Duodenal mucosa (tissue), 2 donors: ENCODE data around the gene KAT5.
"Not testable (repeated sequence)": the region's sequence is repeated elsewhere in the genome, so short reads cannot be mapped to it uniquely, and the experiment has no call there.

ENCODE experiments used
- H3K27ac ChIP-seq: one replicate; pipeline ENCODE4 v1.7.0; 2013; ENCODE audit warnings: low read depth, low read length
- H3K27me3 ChIP-seq, 2 donors: one replicate each; pipeline ENCODE4 v1.7.0; 2013; ENCODE audit warnings: low read length in 2 of 2, control low read depth in 1 of 2; ENCODE audit not compliant: insufficient read depth in 2 of 2, control insufficient read depth in 1 of 2
- H3K36me3 ChIP-seq, 2 donors: one replicate each; pipeline ENCODE4 v1.7.0; 2013; ENCODE audit warnings: low read length in 2 of 2, control low read depth in 1 of 2; ENCODE audit not compliant: insufficient read depth in 2 of 2, control insufficient read depth in 1 of 2
- H3K4me1 ChIP-seq, 2 donors: one replicate each; pipeline ENCODE4 v1.7.0; 2013; ENCODE audit warnings: low read length in 2 of 2, control low read depth in 1 of 2; ENCODE audit not compliant: insufficient read depth in 2 of 2, control insufficient read depth in 1 of 2
- H3K4me3 ChIP-seq, 2 donors: one replicate each; pipeline ENCODE4 v1.7.0; 2013; ENCODE audit warnings: low read length in 2 of 2, low read depth in 1 of 2
- H3K9ac ChIP-seq, 2 donors: one replicate each; pipeline ENCODE4 v1.7.0; 2013; ENCODE audit warnings: low read length in 2 of 2, low read depth in 1 of 2
- H3K9me3 ChIP-seq, 2 donors: one replicate each; pipeline ENCODE4 v1.7.0; 2013; ENCODE audit warnings: low read length in 2 of 2, control low read depth in 1 of 2; ENCODE audit not compliant: control insufficient read depth in 1 of 2

KAT5 gene

DNA sequence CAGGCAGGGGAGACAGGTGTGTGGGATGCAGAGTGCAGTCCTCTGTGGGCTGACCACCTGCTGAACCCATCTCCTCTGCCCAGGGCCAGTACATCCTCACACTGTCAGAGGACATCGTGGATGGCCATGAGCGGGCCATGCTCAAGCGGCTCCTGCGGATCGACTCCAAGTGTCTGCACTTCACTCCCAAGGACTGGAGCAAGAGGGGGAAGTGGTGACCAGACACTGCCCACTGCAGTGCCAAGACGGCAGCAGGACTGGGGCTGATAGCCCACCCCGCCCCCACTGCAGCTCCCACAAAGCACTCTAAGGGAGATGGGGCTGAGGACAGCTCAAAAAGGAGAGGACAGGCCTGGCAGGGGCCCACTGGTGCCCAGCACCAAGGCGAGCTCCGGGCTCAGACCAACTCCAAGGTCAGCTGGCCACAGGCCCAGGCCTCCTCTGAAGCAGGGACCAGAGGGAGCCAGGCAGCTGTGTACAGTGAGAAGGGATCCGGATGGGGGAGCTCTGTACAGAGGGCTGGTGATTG, 7.0 kb downstream of the KAT5 start:
- Histone ChIP-seq H3K27ac (no peak overlapping the region), H3K4me3 (peak overlapping the region; percentile 90 to 91), H3K4me1 (peaks cover 14 to 21% of the 10 kb centered on the region in 2 donors), H3K36me3 (peaks cover 44 to 51% of the 10 kb centered on the region in 2 donors), H3K9ac (peak overlapping the region in 1 of 2 donors; percentile 83), H3K27me3 (no peaks in the 10 kb centered on the region), H3K9me3 (no peaks in the 10 kb centered on the region)

DNA sequence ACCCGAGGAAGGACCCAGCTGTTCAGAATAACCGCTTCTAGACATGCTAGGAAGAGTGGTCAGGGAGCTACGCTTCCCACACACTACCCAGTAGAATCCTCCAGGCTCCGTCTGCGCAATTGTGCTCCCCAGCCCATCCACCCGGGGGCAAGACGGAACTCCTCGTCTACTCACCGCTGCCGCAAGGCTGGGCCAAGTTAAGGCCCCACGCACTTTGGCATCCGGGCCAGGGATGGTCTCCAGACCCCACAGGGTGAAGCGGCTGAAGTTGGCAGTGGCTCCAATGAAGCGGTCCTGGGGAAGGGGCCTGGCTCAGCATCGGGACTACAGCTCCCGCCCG, 7.8 kb downstream of the KAT5 start:
- H3K27me3 ChIP-seq, result no peaks in the 10 kb centered on the region
- peak overlapping the region; percentile 90 to 91 for H3K4me3 ChIP-seq
- H3K9ac ChIP-seq, result peak overlapping the region; percentile 67 to 83
- peak overlapping the region; percentile 73 for H3K27ac ChIP-seq
- peaks cover 14 to 21% of the 10 kb centered on the region in 2 donors for H3K4me1 ChIP-seq
- H3K36me3 ChIP-seq, result peaks cover 37 to 43% of the 10 kb centered on the region in 2 donors
- H3K9me3 ChIP-seq, result no peaks in the 10 kb centered on the region

DNA sequence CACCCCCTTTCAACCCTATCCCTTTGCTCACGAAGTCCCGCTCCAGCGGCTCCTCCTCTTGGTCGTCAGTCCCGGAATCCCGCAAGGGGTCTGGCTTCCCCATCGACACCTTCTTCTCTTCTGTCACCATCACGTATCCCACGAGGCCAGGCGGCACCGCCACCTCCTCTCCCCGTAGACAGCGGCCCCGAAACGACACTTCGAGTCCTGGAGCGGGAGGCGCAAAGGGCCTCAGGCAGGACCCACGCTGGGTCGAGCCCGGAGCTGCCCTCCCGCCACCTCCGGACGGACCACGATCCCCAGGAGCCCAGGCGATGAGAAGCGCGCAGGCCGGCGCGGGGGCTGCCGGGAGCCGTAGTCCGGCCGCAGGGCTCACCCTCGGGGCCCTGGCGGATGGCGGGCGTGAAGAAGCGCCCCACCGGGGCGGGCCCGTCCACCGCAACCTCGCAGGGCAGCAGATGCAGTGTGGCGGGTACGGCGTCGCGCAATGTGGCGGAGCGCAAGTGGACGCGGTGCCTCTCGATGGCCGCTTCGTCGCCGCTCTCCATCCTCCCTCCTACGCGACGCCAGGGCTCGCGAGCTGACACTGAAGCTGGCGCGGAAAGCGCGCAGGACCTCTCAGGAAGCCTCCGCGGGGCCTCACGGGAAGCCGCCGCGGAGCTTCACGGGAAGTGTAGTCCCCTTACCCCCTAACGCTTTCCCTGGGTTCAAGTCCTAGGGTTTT, 8.3 kb downstream of the KAT5 start, which contains the start of gene RNASEH2C:
RNASEH2C (minus strand) TSS at position 588 of the 724 bp plus-strand sequence; CDS start at position 548, 40 bp downstream.
- Histone ChIP-seq H3K9me3 (no peaks in the 10 kb centered on the region), H3K9ac (peak within 1 kb of the TSS; percentile 67 to 83), H3K4me1 (peaks cover 14 to 21% of the 10 kb centered on the region in 2 donors), H3K36me3 (peaks cover 31 to 37% of the 10 kb centered on the region in 2 donors), H3K4me3 (peak within 1 kb of the TSS; percentile 90 to 91), H3K27me3 (no peaks in the 10 kb centered on the region), H3K27ac (peak within 1 kb of the TSS; percentile 73)

DNA sequence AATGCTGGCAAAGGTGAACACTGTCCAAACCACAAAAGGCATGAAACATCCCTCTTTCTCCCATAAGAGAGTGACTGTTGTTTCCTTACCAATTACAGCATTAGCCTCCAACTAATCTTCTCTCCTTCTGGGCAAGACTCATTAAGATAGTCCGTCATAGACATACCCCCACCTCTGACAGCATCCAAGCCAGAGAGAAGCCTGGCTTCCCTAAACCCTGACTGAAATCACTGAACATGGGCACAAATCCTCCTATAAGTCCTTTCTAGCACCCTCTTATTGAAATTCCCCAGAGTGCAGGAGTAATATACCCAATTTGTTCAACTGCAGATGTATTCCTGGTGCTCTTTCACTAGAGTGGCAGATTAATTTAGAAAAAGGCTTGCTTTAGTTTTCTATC, 10.2 kb downstream of the KAT5 start:
- Histone ChIP-seq H3K4me3 (no peak overlapping the region), H3K27me3 (no peaks in the 10 kb centered on the region), H3K27ac (no peak overlapping the region), H3K4me1 (peaks cover 14 to 21% of the 10 kb centered on the region in 2 donors), H3K9me3 (no peaks in the 10 kb centered on the region), H3K36me3 (peaks cover 19 to 20% of the 10 kb centered on the region in 2 donors), H3K9ac (no peak overlapping the region)

DNA sequence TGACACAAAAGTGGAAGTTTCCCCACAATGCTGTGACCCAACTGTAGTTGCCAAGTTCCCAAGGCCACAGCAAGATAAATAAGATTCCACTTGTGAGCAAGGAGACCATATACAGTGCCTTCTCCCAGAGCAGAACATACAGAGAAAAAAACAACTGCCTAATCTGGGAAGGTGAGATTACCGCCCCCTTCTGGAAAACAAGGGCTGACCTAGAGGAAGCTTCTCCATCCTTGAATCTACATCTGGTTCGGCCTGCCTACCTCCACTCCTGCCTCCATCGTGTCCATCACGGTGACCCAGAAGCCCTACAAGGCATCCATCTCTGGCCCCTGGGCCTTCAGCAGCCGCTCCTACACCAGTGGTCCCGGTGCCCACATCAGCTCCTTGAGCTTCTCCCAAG, 14.6 kb downstream of the KAT5 start:
- Histone ChIP-seq H3K9ac (no peak overlapping the region), H3K4me1 (no peaks in the 10 kb centered on the region), H3K27ac (no peak overlapping the region), H3K4me3 (no peak overlapping the region), H3K27me3 (no peaks in the 10 kb centered on the region), H3K36me3 (no peaks in the 10 kb centered on the region), H3K9me3 (no peaks in the 10 kb centered on the region)

DNA sequence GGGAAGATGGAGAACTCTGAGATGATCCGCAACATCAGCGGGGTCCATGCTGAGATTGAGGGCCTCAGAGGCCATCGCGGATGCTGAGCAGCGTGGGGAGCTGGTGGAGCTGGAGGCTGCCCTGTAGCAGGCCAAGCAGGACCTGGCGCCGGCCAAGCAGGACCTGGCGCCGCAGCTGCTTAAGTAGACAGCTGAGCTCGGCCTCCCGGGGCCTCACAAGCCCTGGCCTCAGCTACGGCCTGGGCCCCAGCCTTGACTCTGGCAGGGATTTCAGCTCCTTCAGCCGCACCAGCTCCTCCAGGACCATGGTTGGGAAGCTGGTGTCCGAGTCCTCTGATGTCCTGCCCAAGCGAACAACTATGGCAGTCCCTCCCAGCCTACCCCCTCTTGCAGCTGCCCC, 15.8 kb downstream of the KAT5 start:
- no peak overlapping the region for H3K27ac ChIP-seq
- H3K9me3 ChIP-seq, result no peaks in the 10 kb centered on the region
- H3K4me1 ChIP-seq, result no peaks in the 10 kb centered on the region

DNA sequence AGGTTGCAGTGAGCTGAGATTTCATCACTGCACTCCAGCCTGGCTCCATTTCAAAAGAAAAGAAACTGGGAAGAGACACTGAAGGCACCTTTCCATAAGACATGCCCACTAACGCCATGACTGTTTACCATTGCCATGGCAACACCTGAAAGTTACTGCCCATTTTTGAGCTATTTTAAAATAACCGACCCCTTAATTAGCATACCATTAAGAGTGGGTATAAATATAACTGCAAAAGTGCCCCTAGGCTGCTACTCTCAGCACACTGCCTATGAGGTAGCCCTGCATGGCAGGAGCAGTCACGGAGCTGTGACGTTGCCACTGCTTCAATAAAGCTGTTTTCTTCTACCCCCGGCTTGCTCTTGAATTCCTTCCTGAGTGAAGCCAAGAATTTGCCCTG, 18.4 kb downstream of the KAT5 start:
- H3K9me3 ChIP-seq, result no peaks in the 10 kb centered on the region

More for the DNA sequence above, 15.8 kb downstream of the KAT5 start:
- no peak overlapping the region for H3K4me3 ChIP-seq
- H3K36me3 ChIP-seq, result no peaks in the 10 kb centered on the region
- H3K9ac ChIP-seq, result no peak overlapping the region
- H3K27me3 ChIP-seq, result no peaks in the 10 kb centered on the region

DNA sequence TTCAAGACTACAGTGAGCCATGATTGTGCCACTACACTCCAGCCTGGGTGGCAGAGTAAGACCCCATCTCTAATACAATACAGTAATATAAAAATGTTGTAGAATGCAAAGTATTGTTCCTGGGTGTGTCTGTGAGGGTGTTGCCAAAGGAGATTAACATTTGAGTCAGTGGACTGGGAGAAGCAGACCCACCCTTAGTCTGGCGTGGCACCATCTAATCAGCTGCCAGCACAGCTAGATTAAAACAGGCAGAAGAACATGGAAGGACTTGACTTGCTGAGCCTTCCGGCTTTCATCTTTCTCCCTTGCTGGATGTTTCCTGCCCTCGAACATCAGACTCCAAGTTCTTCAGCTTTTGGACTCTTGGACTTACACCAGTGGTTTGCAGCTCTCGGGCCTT, 23.1 kb downstream of the KAT5 start:
- not testable (repeated sequence) for H3K36me3 ChIP-seq, H3K9me3 ChIP-seq, H3K4me3 ChIP-seq, H3K9ac ChIP-seq, H3K27me3 ChIP-seq, H3K4me1 ChIP-seq, H3K27ac ChIP-seq

More for the DNA sequence above, 18.4 kb downstream of the KAT5 start:
- no peak overlapping the region for H3K4me3 ChIP-seq
- H3K9ac ChIP-seq, result no peak overlapping the region
- H3K27ac ChIP-seq, result no peak overlapping the region
- H3K4me1 ChIP-seq, result no peaks in the 10 kb centered on the region
- no peaks in the 10 kb centered on the region for H3K27me3 ChIP-seq
- no peaks in the 10 kb centered on the region for H3K36me3 ChIP-seq

DNA sequence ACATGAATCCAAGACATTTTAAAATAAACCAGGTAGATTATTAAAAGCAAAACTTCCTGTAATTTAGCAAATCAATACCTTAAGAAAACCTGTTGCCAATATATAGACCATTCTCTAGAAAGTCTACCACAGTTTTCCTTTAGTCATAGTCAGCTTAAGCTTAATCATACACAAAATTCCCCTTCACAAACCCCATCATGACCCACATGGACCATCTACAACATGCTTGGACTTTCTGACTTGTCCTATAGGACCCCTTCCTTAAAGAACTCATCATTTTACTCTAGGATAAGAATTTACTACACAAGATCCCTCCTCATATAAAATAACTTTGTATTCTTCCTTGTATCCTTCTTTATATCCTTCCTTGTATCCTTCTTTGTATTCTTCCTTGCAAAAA, 24.8 kb downstream of the KAT5 start:
- peaks cover 2 to 3% of the 10 kb centered on the region in 2 donors for H3K27me3 ChIP-seq

DNA sequence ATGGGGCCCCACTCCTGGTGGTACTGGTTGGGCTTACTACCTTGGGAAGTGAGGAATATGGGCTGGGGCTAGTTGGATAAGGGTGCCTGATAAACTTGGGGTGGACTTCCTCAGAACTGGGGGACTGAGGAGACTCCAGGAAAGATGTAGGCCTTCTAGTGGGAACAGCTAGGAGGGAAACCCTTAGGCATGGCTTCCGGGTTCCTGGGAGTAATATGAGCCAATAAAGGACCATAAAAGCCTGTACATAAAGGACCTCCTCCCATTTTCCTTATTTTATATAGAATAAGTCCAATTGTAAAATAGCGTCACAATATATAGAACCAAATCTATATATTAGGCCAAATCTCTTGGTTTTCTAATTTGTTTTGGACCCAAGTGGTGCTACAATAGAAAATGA, 27.0 kb downstream of the KAT5 start:
- Histone ChIP-seq H3K27ac (no peak overlapping the region), H3K4me1 (no peaks in the 10 kb centered on the region), H3K36me3 (no peaks in the 10 kb centered on the region), H3K27me3 (peaks cover 2 to 3% of the 10 kb centered on the region in 2 donors), H3K9ac (no peak overlapping the region), H3K4me3 (no peak overlapping the region), H3K9me3 (no peaks in the 10 kb centered on the region)

More for the DNA sequence above, 24.8 kb downstream of the KAT5 start:
- Histone ChIP-seq H3K27ac (no peak overlapping the region), H3K4me1 (no peaks in the 10 kb centered on the region), H3K4me3 (no peak overlapping the region), H3K36me3 (no peaks in the 10 kb centered on the region), H3K9ac (no peak overlapping the region), H3K9me3 (no peaks in the 10 kb centered on the region)
